ENCODE data around the gene TTYH2.

DNA sequence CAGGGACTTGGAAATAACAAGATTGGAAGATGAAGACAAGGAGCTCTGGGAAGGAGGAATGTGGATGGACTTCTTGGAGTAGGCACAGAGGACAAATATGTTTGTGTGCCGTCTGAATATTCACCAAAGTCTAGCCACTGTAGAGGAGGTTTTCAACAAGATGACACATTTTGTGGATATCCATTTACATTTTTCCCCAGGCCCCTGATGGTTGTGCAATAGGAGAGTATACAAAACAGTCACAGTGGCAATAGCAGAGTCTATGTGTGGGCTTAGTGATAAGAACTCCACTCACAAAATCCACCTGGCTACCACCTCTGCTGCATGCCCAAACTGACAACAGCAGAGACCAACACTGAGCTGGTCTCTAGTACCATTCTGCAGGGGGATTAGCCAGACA lies 42.4 kb upstream of the TTYH2 start:
- TF ChIP-seq EZH2 (IDR thresholded peaks at IDR 0.05; ENCODE audit: insufficient read depth, poor library complexity, severe bottlenecking), result no peak
- no peak for TF ChIP-seq EZH2phosphoT487 (IDR thresholded peaks at IDR 0.05; ENCODE audit: insufficient read depth, low read depth)
